Heart left ventricle (tissue), 13 donors: Measurements from ENCODE around the gene ULK1.

Source experiments
- POLR2A ChIP-seq, 2 donors: fragments of 450-650 bp; IDR thresholded peaks; one replicate each; pipeline ENCODE4 v1.6.1; 2017; ENCODE audit warnings: antibody characterized with exemption in 2 of 2, mild to moderate bottlenecking in 2 of 2, moderate library complexity in 2 of 2
- TF ChIP-seq, protein P1 (sequence below), 12 donors: fragments of 200-600 bp; sonication (generic) in 4 of 12; IDR thresholded peaks; one replicate each; pipeline versions ENCODE4 v1.5.0 to v1.8.0; 2018 to 2022; ENCODE audit warnings: antibody characterized with exemption in 12 of 12, mild to moderate bottlenecking in 5 of 12
- donor health status: ischemic (EF 13 %, LVEDD 7.1; RV severe dilation, severe dysfunction).
- donor health status: DM: no; HTN: yes; CAD: no.
- donor health status: DM: no; HTN: no; CAD: no.
- donor health status: ischemic (EF 25% LVEDD 6.9; RV normal size, moderate dysfunction).
- donor health status: ischemic (EF 25% LVEDD 5.7; RV mildly dilated, moderate dysfunction).
- donor health status: ischemic (EF 35%, LVEDD 5.7; RV mildly dilated, moderate dysfunction).
- donor health status: nonischemic (EF 11% LVEDD 7.7; RV severe dilation, severe dysfunction).
- donor health status: DM: yes; HTN: yes; CAD: no.
- donor health status: PGD.
- donor health status: ischemic (EF 29% LVEDD 5.4; RV normal size, mild dysfunction).
- donor health status: nonischemic (EF 23%, LVEDD 6.1; RV moderate dilation, normal function).

DNA sequence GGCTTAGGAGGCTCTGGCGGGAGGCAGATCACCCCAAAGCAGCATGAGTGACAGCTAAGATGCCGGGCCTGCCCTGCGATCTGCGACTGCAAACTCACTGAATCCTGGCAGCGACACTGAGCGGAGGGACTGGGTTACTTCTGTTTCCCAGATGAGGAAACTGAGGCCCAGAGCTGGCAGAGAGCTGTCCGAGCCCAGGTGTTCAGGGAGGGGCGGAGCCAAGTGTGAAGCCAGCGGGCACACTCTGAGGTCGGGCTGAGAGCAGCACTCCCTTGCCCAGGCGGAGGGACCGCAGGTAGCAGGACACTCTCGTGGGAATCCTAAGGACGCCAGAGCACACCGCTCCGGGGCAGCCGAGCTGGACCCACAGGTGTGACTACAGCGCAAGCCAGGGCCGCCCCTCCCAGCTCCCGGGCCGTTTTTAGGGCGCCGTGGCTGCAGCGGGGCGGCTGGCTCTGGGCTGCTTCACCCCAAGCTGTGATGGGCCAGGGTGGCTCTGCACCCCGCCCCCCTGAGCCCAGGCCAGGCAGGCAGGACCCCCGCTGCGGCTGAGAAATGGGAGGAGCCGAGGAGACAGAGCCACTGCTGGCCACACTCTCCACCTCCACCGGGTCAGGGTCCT is 38.8 kb upstream of the ULK1 start:
- TF ChIP-seq POLR2A (IDR thresholded peaks at IDR 0.05): no peak
- TF ChIP-seq, protein P1, sequence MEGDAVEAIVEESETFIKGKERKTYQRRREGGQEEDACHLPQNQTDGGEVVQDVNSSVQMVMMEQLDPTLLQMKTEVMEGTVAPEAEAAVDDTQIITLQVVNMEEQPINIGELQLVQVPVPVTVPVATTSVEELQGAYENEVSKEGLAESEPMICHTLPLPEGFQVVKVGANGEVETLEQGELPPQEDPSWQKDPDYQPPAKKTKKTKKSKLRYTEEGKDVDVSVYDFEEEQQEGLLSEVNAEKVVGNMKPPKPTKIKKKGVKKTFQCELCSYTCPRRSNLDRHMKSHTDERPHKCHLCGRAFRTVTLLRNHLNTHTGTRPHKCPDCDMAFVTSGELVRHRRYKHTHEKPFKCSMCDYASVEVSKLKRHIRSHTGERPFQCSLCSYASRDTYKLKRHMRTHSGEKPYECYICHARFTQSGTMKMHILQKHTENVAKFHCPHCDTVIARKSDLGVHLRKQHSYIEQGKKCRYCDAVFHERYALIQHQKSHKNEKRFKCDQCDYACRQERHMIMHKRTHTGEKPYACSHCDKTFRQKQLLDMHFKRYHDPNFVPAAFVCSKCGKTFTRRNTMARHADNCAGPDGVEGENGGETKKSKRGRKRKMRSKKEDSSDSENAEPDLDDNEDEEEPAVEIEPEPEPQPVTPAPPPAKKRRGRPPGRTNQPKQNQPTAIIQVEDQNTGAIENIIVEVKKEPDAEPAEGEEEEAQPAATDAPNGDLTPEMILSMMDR (IDR thresholded peaks at IDR 0.05): no peak
